ENCODE data around the gene GPR132. TPM values are rescaled to one million over a fixed set of nuclear protein-coding genes. Genes with fewer than 3 reads are reported as not detected.
A peak's percentile ranks its signal among the peaks of the same experiment; 100 is the strongest.

Gene GPR132
- total and polyA plus RNA-seq, 9 of the 15 experiments (the other 6 are each of a cell fraction or from before 2014, with no cell fraction given), result 0.01 to 1.1 (median 0.25) TPM; not detected in 1

- Histone ChIP-seq H4K20me1 (replicated peaks; ENCODE audit: control insufficient read depth, insufficient read depth, low read length) (no peaks in the 10 kb centered on the region), H3K9ac (ENCODE audit: insufficient read depth in 1 of 2, low read depth in 2 of 2, low read length in 2 of 2) (no peak overlapping the region), H3K4me1 (replicated peaks in 1 of 2; ENCODE audit: control insufficient read depth in 2 of 2, insufficient read depth in 2 of 2, low read length in 2 of 2) (no peaks in the 10 kb centered on the region; a peak in 1 of 5 replicates), H3K9me3 (replicated peaks; ENCODE audit: control insufficient read depth, insufficient read depth, low read depth, low read length) (no peaks in the 10 kb centered on the region), H3K4me3 (no peak overlapping the region), H3K79me2 (ENCODE audit: control insufficient read depth, insufficient read depth, low read length) (no peaks in the 10 kb centered on the region), H3K9me1 (ENCODE audit: control insufficient read depth, insufficient read depth, low read length) (no peaks in the 10 kb centered on the region), H2AFZ (ENCODE audit: low read depth, low read length) (no peak overlapping the region), H3K4me2 (ENCODE audit: insufficient read depth, low read length) (no peak overlapping the region), H3K36me3 (ENCODE audit: control insufficient read depth, insufficient read depth, low read length) (no peaks in the 10 kb centered on the region), H3K27ac (ENCODE audit: extremely low read depth, low read depth, low read length) (no peak overlapping the region), H3K27me3 (ENCODE audit: control insufficient read depth in 2 of 2, insufficient read depth in 2 of 2, low read length in 2 of 2) (no peaks in the 10 kb centered on the region)
- DNase-seq (ENCODE audit: extremely low read depth in 1 of 4, low spot score in 3 of 4) (no peak), ATAC-seq (no peak), FAIRE-seq (no peak)
- 54% methylated on average over 7 of the region's 7 CpGs for WGBS (ENCODE audit: insufficient coverage, low coverage, missing lambda C conversion rate)
- in situ Hi-C loops (cut with MboI), result no loop called here
- TF ChIP-seq, protein P1, sequence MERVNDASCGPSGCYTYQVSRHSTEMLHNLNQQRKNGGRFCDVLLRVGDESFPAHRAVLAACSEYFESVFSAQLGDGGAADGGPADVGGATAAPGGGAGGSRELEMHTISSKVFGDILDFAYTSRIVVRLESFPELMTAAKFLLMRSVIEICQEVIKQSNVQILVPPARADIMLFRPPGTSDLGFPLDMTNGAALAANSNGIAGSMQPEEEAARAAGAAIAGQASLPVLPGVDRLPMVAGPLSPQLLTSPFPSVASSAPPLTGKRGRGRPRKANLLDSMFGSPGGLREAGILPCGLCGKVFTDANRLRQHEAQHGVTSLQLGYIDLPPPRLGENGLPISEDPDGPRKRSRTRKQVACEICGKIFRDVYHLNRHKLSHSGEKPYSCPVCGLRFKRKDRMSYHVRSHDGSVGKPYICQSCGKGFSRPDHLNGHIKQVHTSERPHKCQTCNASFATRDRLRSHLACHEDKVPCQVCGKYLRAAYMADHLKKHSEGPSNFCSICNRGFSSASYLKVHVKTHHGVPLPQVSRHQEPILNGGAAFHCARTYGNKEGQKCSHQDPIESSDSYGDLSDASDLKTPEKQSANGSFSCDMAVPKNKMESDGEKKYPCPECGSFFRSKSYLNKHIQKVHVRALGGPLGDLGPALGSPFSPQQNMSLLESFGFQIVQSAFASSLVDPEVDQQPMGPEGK (CRISPR knock-in tag; IDR thresholded peaks at IDR 0.05; ENCODE audit: borderline replicate concordance), result no peak
- TF ChIP-seq PHB2 (IDR thresholded peaks at IDR 0.05; ENCODE audit: low read depth), result no peak
- ChIA-PET CTCF (ENCODE audit: low intra/inter-chr PET ratio) (no interaction called here), POLR2A (no interaction called here)
- intact Hi-C loops (cut with micrococcal nuclease), result no loop called here
- no TSS peak for BruUV-seq (replicated peaks)
Measured at GRCh38 chr14:105029402-105029801, 35.8 kb downstream of the GPR132 start.

- Histone ChIP-seq H3K4me1 (replicated peaks in 1 of 2; ENCODE audit: control insufficient read depth in 2 of 2, insufficient read depth in 2 of 2, low read length in 2 of 2) (no peaks in the 10 kb centered on the region), H3K9ac (ENCODE audit: insufficient read depth in 1 of 2, low read depth in 2 of 2, low read length in 2 of 2) (no peak overlapping the region), H3K4me2 (ENCODE audit: insufficient read depth, low read length) (no peak overlapping the region), H3K9me3 (replicated peaks; ENCODE audit: control insufficient read depth, insufficient read depth, low read depth, low read length) (no peaks in the 10 kb centered on the region), H3K9me1 (ENCODE audit: control insufficient read depth, insufficient read depth, low read length) (no peaks in the 10 kb centered on the region), H3K4me3 (no peak overlapping the region), H3K79me2 (ENCODE audit: control insufficient read depth, insufficient read depth, low read length) (no peaks in the 10 kb centered on the region), H3K36me3 (ENCODE audit: control insufficient read depth, insufficient read depth, low read length) (no peaks in the 10 kb centered on the region), H3K27me3 (ENCODE audit: control insufficient read depth in 2 of 2, insufficient read depth in 2 of 2, low read length in 2 of 2) (no peaks in the 10 kb centered on the region), H3K27ac (ENCODE audit: extremely low read depth, low read depth, low read length) (no peak overlapping the region), H4K20me1 (replicated peaks; ENCODE audit: control insufficient read depth, insufficient read depth, low read length) (no peaks in the 10 kb centered on the region), H2AFZ (ENCODE audit: low read depth, low read length) (peak overlapping the region; percentile 52; the same call in 1 of the 2 replicates)
- WGBS (ENCODE audit: insufficient coverage, low coverage, missing lambda C conversion rate), result 38% methylated on average over 11 of the region's 12 CpGs
- no peak for ATAC-seq
- no peak for FAIRE-seq
- BruUV-seq (replicated peaks), result no TSS peak
- ChIA-PET CTCF (ENCODE audit: low intra/inter-chr PET ratio) (no interaction called here), POLR2A (interaction anchor here (0.8 to 1.2 kb wide), 3 partner anchors 9 to 24 kb away, joined by 3 read pairs; no protein-coding TSS in a partner anchor)
- in situ Hi-C loops (cut with MboI) (no loop called here), intact Hi-C loops (cut with micrococcal nuclease) (no loop called here)
- DNase-seq (ENCODE audit: extremely low read depth in 1 of 4, low spot score in 3 of 4), result no peak
- TF ChIP-seq, protein P2, sequence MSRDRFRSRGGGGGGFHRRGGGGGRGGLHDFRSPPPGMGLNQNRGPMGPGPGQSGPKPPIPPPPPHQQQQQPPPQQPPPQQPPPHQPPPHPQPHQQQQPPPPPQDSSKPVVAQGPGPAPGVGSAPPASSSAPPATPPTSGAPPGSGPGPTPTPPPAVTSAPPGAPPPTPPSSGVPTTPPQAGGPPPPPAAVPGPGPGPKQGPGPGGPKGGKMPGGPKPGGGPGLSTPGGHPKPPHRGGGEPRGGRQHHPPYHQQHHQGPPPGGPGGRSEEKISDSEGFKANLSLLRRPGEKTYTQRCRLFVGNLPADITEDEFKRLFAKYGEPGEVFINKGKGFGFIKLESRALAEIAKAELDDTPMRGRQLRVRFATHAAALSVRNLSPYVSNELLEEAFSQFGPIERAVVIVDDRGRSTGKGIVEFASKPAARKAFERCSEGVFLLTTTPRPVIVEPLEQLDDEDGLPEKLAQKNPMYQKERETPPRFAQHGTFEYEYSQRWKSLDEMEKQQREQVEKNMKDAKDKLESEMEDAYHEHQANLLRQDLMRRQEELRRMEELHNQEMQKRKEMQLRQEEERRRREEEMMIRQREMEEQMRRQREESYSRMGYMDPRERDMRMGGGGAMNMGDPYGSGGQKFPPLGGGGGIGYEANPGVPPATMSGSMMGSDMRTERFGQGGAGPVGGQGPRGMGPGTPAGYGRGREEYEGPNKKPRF (IDR thresholded peaks at IDR 0.05; ENCODE audit: low read depth, low read length), result no peak
- TF ChIP-seq TFAP4 (CRISPR knock-in tag; IDR thresholded peaks at IDR 0.05; ENCODE audit: borderline replicate concordance) (no peak), L3MBTL2 (IDR thresholded peaks at IDR 0.05) (peak; percentile 41), ZNF41 (CRISPR knock-in tag; conservative IDR thresholded peaks at IDR 0.05) (no peak), NFYB (IDR thresholded peaks at IDR 0.05; ENCODE audit: extremely low read depth, insufficient read length) (peak; percentile 28), HES1 (IDR thresholded peaks at IDR 0.05; ENCODE audit: low read depth) (no peak), ZNF121 (CRISPR knock-in tag; conservative IDR thresholded peaks at IDR 0.05) (peak; percentile 55)
Measured at GRCh38 chr14:105028251-105028927, 36.8 kb downstream of the GPR132 start.

Data from K562 (cell line).